Activated B cell treated with CpG ODN at 0.5 μM for 24 hours (primary cell): ENCODE measurements around the gene HEY2. TPM values are rescaled to one million over a fixed set of nuclear protein-coding genes. Genes with fewer than 3 reads are reported as not detected.

Source experiments
- ATAC-seq: fragments of 200-7000 bp; cut with Tn5 transposase; one replicate; pipeline ENCODE4 v1.10.0; 2021; ENCODE audit warnings: low read depth, mild to moderate bottlenecking, moderate library complexity
- CTCF ChIA-PET: fragments of 350-600 bp; sonication (Branson Sonifier 250); formaldehyde crosslinking; loops from one replicate; lab custom pipeline; 2021; ENCODE audit warnings: antibody characterized with exemption; lab: Charles Lee
- POLR2A ChIA-PET: fragments of 350-600 bp; sonication (Branson Sonifier 250); formaldehyde crosslinking; loops from one replicate; lab custom pipeline; 2021; ENCODE audit warnings: antibody characterized with exemption; lab: Charles Lee
- DNase-seq: peaks from one replicate; pipeline ENCODE4 v3.0.0; 2022
- H3K27ac Mint-ChIP-seq: one replicate; pipeline ENCODE4 v1.8.0; 2020; ENCODE audit warnings: mixed read lengths
- H3K27me3 Mint-ChIP-seq: one replicate; pipeline ENCODE4 v1.8.0; 2021; ENCODE audit warnings: mixed read lengths
- H3K36me3 Mint-ChIP-seq: one replicate; pipeline ENCODE4 v1.8.0; 2021; ENCODE audit warnings: low read depth, mixed read lengths
- H3K4me1 Mint-ChIP-seq: one replicate; pipeline ENCODE4 v1.8.0; 2021; ENCODE audit warnings: mixed read lengths
- H3K4me3 Mint-ChIP-seq: one replicate; pipeline ENCODE4 v1.8.0; 2020; ENCODE audit warnings: mild to moderate bottlenecking, mixed read lengths
- H3K9me3 Mint-ChIP-seq: one replicate; pipeline ENCODE4 v1.8.0; 2020; ENCODE audit warnings: mixed read lengths
- CTCF ChIP-seq: fragments of 200-600 bp; IDR thresholded peaks from one replicate; pipeline ENCODE4 v1.8.0; 2022; ENCODE audit warnings: antibody characterized with exemption, mild to moderate bottlenecking
- intact Hi-C: fragments of 100-400 bp; cut with micrococcal nuclease; formaldehyde crosslinking; loops from one replicate; pipeline ENCODE4 v1.15.1; 2024
- total RNA-seq: library from RNA; stranded (reverse); gene quantifications from 2 replicates; pipeline ENCODE4 v1.2.3, GENCODE V29; 2022

HEY2 gene
- total RNA-seq, 1 donor from 2014 or later: not detected

- peaks cover 22% of the 10 kb centered on the region for H3K4me1 Mint-ChIP-seq
- peaks cover 27% of the 10 kb centered on the region for H3K27me3 Mint-ChIP-seq
- intact Hi-C loops: no loop called here
- no peak overlapping the region for H3K4me3 Mint-ChIP-seq
- no peaks in the 10 kb centered on the region for H3K36me3 Mint-ChIP-seq
- CTCF ChIA-PET: interaction anchor here (1.6 kb wide), 1 partner anchor 430 kb away, joined by 4 read pairs; no protein-coding TSS in a partner anchor
- H3K9me3 Mint-ChIP-seq: no peaks in the 10 kb centered on the region
- TF ChIP-seq CTCF: no peak
- no peak for ATAC-seq
- POLR2A ChIA-PET: no interaction called here
- no peak overlapping the region for H3K27ac Mint-ChIP-seq
- DNase-seq: no peak
Observed at GRCh38 chr6:125743604-125744003, 5.8 kb upstream of the HEY2 start.

DNA sequence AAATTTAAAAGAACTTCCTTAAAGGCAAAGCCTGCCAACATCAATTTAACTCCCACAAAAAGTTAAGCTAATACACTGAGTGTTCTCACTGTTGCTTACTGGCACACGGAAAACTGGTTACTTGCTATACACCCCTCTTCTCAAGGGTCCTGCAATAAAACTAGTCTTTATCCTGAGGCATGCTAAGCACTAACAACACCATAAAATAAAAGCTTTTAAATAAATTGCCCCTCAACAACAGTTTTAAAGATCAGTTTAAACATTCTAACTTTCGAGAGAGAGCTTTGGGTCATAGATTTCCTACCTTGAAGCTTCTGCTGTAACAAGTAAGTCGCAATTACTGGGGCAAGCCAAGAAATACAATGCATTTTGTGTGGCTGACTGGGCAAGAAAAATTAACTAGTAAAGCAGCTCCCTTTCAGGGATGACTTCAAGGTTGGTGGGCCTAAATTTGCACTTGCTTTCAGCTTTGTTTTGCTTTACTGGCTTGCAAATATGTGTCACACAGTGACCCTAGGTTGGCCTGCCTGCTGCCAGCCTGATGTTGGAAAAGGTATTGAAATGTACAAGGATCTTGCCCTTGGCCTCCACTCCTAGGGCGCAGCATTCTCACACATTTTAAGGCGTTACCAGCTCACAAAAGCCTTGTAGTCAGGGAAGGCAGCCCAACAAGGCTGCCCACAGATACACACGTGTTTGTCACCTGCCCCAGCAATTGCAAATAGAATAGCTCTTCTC lies 4.0 kb upstream of the HEY2 start:
- H3K36me3 Mint-ChIP-seq: no peaks in the 10 kb centered on the region
- DNase-seq: no peak
- H3K4me1 Mint-ChIP-seq: peaks cover 35% of the 10 kb centered on the region
- CTCF ChIA-PET: interaction anchor here (0.9 to 1.9 kb wide), 3 partner anchors 8 to 432 kb away, joined by 3 to 7 read pairs (median 4); no protein-coding TSS in a partner anchor
- H3K4me3 Mint-ChIP-seq: no peak overlapping the region
- H3K27ac Mint-ChIP-seq: no peak overlapping the region
- H3K9me3 Mint-ChIP-seq: no peaks in the 10 kb centered on the region
- ATAC-seq: no peak
- POLR2A ChIA-PET: no interaction called here
- peaks cover 36% of the 10 kb centered on the region for H3K27me3 Mint-ChIP-seq
- intact Hi-C loops: loop anchor here (2.0 kb wide), 1 partner anchor 1775 kb away; no protein-coding TSS in a partner anchor
- no peak for TF ChIP-seq CTCF

DNA sequence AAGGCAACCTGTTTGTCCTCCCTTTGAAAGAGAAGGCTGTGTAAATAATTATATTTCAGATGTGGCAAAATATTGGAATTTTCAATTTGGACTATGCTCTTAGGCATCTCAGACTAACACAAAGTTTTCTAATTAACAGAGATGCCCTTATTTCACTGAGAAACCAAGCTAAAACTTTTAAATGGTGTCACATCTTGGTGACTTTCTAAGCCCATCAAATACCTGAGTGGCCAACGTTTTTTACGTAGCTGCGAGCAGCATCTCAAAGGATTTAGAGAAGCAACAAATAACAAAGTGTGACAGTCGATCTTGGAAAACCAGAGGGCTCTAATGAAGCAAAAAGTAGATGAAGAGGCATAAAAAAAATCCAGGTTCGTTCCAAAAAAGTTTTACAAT lies 3.4 kb upstream of the HEY2 start:
- H3K9me3 Mint-ChIP-seq: no peaks in the 10 kb centered on the region
- ChIA-PET POLR2A (no interaction called here), CTCF (interaction anchor here (0.9 to 1.3 kb wide), 2 partner anchors 35 to 432 kb away, joined by 3 to 4 read pairs; no protein-coding TSS in a partner anchor)
- ATAC-seq (no peak), DNase-seq (no peak)
- H3K4me3 Mint-ChIP-seq: peak overlapping the region; percentile 81
- TF ChIP-seq CTCF: no peak
- no peaks in the 10 kb centered on the region for H3K36me3 Mint-ChIP-seq
- intact Hi-C loops: loop anchor here (2.0 kb wide), 1 partner anchor 1775 kb away; no protein-coding TSS in a partner anchor
- H3K4me1 Mint-ChIP-seq: peaks cover 38% of the 10 kb centered on the region
- H3K27ac Mint-ChIP-seq: no peak overlapping the region
- H3K27me3 Mint-ChIP-seq: peaks cover 36% of the 10 kb centered on the region

DNA sequence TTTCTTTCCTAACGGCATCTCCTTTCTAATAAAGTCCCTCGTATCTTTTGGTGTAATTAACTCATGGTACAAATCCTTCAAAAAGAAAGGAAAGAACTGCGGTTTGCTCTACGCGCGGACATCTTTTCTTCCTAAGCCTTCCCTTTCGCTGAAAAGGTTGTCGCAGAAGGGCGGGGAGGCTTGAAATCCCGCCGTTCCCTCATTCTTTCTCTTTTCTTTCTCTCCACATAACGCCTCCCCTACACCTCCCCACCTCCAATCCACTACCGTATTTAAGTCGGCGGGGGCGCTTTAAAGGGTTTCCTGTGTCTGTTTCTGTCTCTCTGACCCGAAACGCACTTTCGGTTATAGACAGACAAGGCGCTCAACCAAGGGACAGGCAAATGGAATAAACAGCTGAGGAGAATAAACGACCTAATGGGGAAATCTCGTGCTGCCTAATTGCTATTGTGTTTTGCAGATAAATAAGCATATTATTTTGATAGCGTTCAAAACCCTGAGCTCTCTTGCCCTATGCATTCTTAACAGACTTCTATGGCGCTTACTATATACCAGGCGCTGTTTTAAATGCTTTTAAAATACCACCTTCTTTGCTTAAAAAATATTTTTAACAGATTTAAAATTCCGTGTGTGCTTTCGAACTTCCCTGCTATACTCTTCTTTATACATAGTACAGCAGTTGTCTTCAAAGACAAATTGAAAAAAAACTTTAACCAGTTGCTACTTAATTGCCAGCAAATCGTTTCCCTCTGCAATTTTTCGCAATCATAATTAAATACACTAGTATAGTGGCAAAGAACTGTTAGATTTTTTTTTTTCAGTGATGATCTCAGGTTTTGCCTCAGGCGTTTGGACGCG lies 2.5 kb upstream of the HEY2 start:
- peak; percentile 49 for ATAC-seq
- Mint-ChIP-seq H3K36me3 (no peaks in the 10 kb centered on the region), H3K27ac (peak overlapping the region; percentile 46), H3K9me3 (no peaks in the 10 kb centered on the region), H3K4me1 (peaks cover 40% of the 10 kb centered on the region), H3K4me3 (peak overlapping the region; percentile 81), H3K27me3 (peaks cover 43% of the 10 kb centered on the region)
- ChIA-PET CTCF (interaction anchor here (0.6 kb wide), 1 partner anchor 247 kb away, joined by 3 read pairs; no protein-coding TSS in a partner anchor), POLR2A (interaction anchor here (1.4 kb wide), 1 partner anchor 239 kb away, joined by 3 read pairs; the partner anchor contains the start of gene TRMT11)
- intact Hi-C loops: loop anchor here (1.0 to 2.0 kb wide), 2 partner anchors 1520 to 1774 kb away; no protein-coding TSS in a partner anchor
- no peak for TF ChIP-seq CTCF
- DNase-seq: no peak
